DOHH2 (cell line): ENCODE data around the gene PNLIPRP1.

ENCODE experiments used
- CTCF ChIP-seq: fragments of 200-600 bp; sonication (generic); IDR thresholded peaks from one replicate; pipeline ENCODE4 v1.5.1; 2014; ENCODE audit warnings: antibody characterized with exemption, mild to moderate bottlenecking, low read depth, low read length; ENCODE audit not compliant: poor library complexity, severe bottlenecking
- EZH2phosphoT487 ChIP-seq: fragments of 200-600 bp; sonication (generic); IDR thresholded peaks from 2 replicates; pipeline ENCODE4 v1.6.1; 2017; ENCODE audit warnings: borderline replicate concordance, mild to moderate bottlenecking, antibody characterized with exemption, low read length, moderate library complexity, mixed read lengths

GRCh38 chr10:116542007-116542677 is 48.6 kb upstream of the PNLIPRP1 start:
- TF ChIP-seq CTCF (no peak), EZH2phosphoT487 (no peak)
